Thoracic aorta (tissue), 2 donors: ENCODE measurements around the gene P4HB. TPM values are rescaled to one million over a fixed set of nuclear protein-coding genes. Genes with fewer than 3 reads are reported as not detected.
A peak's percentile ranks its signal among the peaks of the same experiment; 100 is the strongest.

ENCODE experiments used
- ATAC-seq: fragments of 150-250 bp; one replicate; pipeline ENCODE4 v1.8.0; 2017; ENCODE audit warnings: low read depth; ENCODE audit not compliant: insufficient number of reproducible peaks, low FRiP score
- DNase-seq: peaks from one replicate; pipeline ENCODE4 v3.0.0-alpha.2; 2020; ENCODE audit warnings: low spot score
- H3K27ac ChIP-seq, 2 donors: fragments of 200-600 bp; sonication (generic); 1 replicate in 1 of 2; 2 replicates in 1 of 2; pipeline ENCODE4 v1.5.1; 2016; ENCODE audit warnings: mild to moderate bottlenecking in 2 of 2, moderate library complexity in 2 of 2
- H3K27me3 ChIP-seq: fragments of 200-600 bp; sonication (generic); replicated peaks from 2 replicates; pipeline ENCODE4 v1.6.0; 2016; ENCODE audit warnings: mild to moderate bottlenecking; ENCODE audit not compliant: insufficient read depth
- H3K36me3 ChIP-seq: fragments of 200-600 bp; sonication (generic); one replicate; pipeline ENCODE4 v1.5.1; 2016
- H3K4me1 ChIP-seq, 2 donors: fragments of 200-600 bp; sonication (generic); 1 replicate in 1 of 2; 2 replicates in 1 of 2; pipeline versions ENCODE4 v1.5.1 to v1.6.0; 2016; ENCODE audit warnings: low read depth in 2 of 2, mild to moderate bottlenecking in 1 of 2; ENCODE audit not compliant: control insufficient read depth in 1 of 2
- H3K4me3 ChIP-seq: fragments of 200-600 bp; sonication (generic); 2 replicates; pipeline ENCODE4 v1.5.1; 2016; ENCODE audit warnings: mild to moderate bottlenecking
- H3K9me3 ChIP-seq: fragments of 200-600 bp; sonication (generic); 2 replicates; pipeline ENCODE4 v1.5.1; 2016
- total RNA-seq, 2 donors: library from RNA; depleted of rRNA; stranded (reverse); fragments of >200 nt; gene quantifications; one replicate each; pipeline versions ENCODE4 v1.1.0 to v1.2.3, GENCODE V29; 2016
- TF ChIP-seq, protein P1 (sequence below): fragments of 200-600 bp; sonication (generic); IDR thresholded peaks from one replicate; pipeline ENCODE4 v1.5.1; 2019; ENCODE audit warnings: antibody characterized with exemption

Gene P4HB
- total RNA-seq, 2 donors from 2014 or later, result 515 to 655 TPM

DNA sequence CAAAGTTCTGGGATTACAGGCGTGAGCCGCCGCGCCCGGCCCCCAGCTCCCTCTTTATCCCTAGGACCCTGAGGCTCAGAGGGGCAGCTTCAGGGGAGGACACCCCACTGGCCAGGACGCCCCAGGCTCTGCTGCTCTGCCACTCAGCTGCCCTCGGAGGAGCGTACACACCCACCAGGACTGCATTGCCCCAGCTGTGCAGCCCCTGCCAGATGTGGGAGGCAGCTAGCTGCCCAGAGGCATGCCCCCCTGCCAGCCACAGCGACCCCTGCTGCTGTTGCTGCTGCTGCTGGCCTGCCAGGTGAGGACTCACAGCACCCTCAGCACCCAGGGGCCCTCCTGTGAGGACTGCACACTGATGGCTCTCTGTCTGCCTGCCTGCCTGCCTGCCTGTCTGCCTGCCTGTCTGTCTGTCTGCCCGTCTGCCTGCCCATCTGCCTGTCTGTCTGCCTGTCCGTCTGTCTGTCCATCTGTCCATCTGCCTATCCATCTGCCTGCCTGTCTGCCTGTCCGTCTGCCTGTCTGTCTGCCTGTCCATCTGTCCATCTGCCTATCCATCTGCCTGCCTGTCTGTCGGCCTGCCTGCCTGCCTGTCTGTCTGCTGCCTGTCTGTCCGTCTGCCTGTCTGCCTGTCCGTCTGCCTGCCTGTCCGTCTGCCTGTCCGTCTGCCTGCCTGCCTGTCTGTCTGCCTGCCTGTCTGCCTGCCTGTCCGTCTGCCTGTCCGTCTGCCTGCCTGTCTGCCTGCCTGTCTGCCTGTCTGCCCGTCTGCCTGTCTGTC lies 51.4 kb downstream of the P4HB start:
- no peaks in the 10 kb centered on the region for H3K36me3 ChIP-seq
- H3K27ac ChIP-seq, result no peak overlapping the region
- no peak overlapping the region for H3K4me3 ChIP-seq
- peaks cover 7% of the 10 kb centered on the region for H3K27me3 ChIP-seq
- H3K9me3 ChIP-seq, result no peaks in the 10 kb centered on the region
- H3K4me1 ChIP-seq, result peaks cover 0 to 13% of the 10 kb centered on the region in 2 donors
- TF ChIP-seq, protein P1, sequence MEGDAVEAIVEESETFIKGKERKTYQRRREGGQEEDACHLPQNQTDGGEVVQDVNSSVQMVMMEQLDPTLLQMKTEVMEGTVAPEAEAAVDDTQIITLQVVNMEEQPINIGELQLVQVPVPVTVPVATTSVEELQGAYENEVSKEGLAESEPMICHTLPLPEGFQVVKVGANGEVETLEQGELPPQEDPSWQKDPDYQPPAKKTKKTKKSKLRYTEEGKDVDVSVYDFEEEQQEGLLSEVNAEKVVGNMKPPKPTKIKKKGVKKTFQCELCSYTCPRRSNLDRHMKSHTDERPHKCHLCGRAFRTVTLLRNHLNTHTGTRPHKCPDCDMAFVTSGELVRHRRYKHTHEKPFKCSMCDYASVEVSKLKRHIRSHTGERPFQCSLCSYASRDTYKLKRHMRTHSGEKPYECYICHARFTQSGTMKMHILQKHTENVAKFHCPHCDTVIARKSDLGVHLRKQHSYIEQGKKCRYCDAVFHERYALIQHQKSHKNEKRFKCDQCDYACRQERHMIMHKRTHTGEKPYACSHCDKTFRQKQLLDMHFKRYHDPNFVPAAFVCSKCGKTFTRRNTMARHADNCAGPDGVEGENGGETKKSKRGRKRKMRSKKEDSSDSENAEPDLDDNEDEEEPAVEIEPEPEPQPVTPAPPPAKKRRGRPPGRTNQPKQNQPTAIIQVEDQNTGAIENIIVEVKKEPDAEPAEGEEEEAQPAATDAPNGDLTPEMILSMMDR, result no peak
- no peak for ATAC-seq
- DNase-seq, result no peak

DNA sequence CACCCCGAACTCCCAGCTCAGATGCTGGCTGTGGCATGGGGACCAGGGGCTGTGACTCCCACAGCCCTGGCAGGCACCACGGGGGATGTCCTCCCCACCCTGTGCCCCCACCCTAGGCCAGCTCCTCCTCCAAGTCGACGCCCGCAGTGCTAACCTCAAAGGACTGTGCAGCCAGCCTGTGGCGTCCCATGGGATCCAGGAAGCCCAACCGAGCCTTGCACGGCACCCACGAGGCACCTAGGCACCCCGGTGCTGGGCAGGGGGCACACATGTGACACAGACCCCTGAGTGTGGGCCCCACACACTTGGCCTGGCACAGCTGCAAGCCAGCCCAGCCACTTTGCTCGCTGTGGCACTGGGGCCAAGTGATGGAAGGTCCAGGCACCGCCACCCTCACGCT lies 52.5 kb downstream of the P4HB start:
- peak; percentile 9 for ATAC-seq
- Histone ChIP-seq H3K27ac (no peak overlapping the region), H3K27me3 (peaks cover 14% of the 10 kb centered on the region), H3K4me1 (peaks cover 0 to 18% of the 10 kb centered on the region in 2 donors), H3K9me3 (no peaks in the 10 kb centered on the region), H3K36me3 (no peaks in the 10 kb centered on the region), H3K4me3 (no peak overlapping the region)
- DNase-seq, result no peak
- TF ChIP-seq, protein P1, result no peak

DNA sequence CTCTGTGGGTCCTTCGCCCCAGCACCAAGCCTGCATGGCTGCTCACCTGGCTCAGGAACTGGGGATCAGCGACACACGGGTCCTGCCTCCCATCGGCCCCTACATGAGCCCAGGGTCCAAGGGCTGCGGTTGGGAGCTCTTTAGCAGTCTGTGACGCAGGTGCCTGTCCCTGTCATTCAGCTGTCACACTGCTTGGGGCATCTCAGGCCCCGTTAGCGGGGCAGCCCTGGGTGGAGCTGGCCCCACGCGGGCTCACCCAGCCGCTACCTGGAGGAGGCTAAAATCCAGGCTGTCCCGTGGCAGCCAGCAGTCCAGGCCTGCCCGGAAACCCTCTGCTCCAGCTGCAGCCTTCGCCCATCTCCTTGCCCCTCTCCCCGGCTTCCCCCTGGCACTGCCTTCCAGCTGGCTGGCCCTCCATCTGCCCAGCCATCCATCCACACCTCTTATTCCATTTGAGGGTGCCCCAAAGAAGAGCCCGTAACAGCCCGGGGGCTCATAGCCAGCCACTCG lies 53.1 kb downstream of the P4HB start:
- no peak overlapping the region for H3K4me3 ChIP-seq
- TF ChIP-seq, protein P1, result no peak
- no peak overlapping the region for H3K27ac ChIP-seq
- ATAC-seq (no peak), DNase-seq (no peak)
- H3K27me3 ChIP-seq, result peaks cover 15% of the 10 kb centered on the region
- no peaks in the 10 kb centered on the region for H3K9me3 ChIP-seq
- no peaks in the 10 kb centered on the region for H3K36me3 ChIP-seq
- peaks cover 0 to 18% of the 10 kb centered on the region in 2 donors for H3K4me1 ChIP-seq

DNA sequence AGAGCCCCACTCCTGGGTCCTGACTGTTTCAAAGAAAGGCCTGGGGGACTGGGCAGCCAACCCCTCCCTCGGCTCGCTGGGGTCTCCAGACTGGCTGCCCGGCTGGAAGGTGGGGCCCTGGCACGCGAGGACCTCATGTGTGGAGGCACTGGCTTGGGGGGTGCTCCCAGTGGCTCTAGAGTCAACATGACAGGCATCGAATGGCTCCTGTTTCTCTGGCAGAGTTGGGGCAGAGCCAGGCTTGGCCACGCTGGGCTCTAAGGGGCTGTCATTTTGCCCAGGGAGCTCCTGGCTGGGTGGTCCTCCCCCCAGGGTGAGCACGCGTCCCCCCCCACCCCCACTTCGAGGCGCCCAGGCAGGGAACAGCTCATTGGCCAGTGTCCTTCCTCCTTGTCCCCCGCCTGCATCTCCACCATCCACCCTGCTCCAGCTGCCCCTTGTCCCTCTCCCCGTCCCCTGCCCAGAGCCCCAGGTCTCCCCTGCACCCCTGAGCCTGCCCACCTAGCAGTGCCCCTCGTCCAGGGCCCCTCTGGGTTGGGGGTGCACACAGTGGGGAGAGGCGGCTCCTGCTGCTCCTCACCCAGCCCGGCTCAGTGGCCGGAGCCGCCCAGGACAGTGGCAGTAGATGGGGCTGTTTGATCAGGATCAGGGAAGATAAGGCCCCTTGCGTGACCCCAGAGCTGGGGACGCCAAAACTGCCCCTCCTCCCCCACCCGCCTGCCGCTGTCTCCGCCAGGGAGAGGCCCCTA lies 53.7 kb downstream of the P4HB start:
- DNase-seq (no peak), ATAC-seq (no peak)
- no peak overlapping the region for H3K4me3 ChIP-seq
- H3K36me3 ChIP-seq, result no peaks in the 10 kb centered on the region
- peaks cover 17% of the 10 kb centered on the region for H3K27me3 ChIP-seq
- H3K4me1 ChIP-seq, result peaks cover 0 to 18% of the 10 kb centered on the region in 2 donors
- no peaks in the 10 kb centered on the region for H3K9me3 ChIP-seq
- TF ChIP-seq, protein P1, result no peak
- no peak overlapping the region for H3K27ac ChIP-seq
